NCI-H187 (cell line): Measurements from ENCODE around the gene ERMARD.

ENCODE experiments used
- DNase-seq, 2 experiments: peaks; one replicate each; lab custom pipeline; 2025; lab: John Stamatoyannopoulos, UW

The ERMARD gene

DNA sequence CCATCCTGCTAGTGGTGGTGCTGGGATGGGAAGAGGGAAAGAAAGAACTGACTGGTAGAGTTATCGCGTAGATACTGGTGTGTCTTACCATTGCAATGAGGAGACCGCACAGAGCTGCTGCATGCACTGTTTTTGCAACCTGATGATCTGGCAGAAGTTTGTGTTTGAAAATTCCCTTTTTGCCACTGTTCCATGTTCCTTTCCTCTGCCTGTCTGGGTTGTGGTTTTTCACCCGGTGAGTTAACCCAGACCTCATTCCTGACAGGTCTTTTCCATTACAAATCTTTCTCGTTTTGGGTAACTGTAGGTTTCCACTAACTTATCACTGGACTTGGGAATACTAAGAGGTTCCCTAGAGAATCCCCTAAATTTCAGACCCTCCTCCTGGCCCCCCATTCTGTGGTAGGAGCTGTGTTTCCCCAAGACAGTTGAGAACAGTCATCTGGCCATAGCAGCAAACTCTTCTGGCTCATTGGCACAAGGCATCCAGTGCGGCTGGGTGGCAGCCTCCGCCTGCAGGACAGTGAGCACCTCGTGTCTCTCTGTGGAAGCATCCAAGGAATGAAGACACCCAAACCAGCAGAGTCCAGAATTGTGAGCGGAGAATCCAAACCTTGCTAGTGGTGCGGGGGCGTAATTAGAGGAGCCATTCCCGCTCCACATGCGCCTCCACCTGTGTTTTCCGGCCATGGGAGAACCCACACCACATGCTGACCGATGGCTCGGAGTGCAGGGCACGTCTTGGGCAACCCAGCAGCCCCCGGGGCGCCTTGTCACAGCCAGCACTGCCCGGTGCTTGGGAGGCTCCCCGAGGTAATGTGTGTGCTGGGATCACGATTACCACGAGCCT lies 32.8 kb downstream of the ERMARD start:
- no peak for DNase-seq

- DNase-seq: no peak
These were observed 33.5 kb downstream of the ERMARD start for GRCh38 chr6:169784821-169785340.

DNA sequence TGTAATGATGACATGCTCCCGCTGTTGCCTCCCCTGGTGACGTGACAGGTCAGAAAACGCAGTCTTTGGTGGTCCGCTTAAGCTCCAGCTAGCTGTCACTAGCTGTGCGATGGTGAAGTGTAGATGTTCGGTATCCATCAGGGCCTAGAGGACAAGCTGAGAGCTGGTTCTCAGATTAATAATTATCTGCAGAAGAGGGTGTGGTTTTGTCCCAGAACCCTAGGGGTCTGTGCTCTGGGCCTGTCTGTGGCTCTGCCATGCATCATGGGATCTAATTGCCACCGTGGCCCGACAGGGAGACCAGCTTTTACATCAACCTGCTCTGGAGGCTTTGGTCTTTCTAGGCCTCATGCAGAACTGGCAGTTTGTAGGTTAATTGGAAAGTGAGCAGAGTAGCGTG lies 34.1 kb downstream of the ERMARD start:
- no peak for DNase-seq

DNA sequence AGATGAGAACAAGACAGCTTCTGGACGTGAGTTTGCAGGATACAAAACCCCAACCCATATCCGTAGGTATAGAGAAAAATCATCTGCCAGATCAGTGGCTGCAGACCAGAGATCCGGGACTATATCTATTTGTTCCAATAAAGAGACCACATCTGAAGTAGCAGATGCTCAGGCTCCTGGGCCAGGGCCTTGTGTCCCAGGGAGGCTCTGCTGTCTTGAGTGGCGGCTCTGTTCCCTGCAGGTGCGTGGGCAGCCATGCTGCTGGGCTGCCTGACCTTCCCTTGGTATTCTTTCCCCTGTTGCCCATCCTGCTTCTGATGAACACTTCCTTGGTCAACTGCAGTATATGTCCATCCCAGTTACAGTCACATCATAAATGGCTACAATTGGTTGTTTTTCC lies 34.9 kb downstream of the ERMARD start:
- DNase-seq: no peak

DNA sequence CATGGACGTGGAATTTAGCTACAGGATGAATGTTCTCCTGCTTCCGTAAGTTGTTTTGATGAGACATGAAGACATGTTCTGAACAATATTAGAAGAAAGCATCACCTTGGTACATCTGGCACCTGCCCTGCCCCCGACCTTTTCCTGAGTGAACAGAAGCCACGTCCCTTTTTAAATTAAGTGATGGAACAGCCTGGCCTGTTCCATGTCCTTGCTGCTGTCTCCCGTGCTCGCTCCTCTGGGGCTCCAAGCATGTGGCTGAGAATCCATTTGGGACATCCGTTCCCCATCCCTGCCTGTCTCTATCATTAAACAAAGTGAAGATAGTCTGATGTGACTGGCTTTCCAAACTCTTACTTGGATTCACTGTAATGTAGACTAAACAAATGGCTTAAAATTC lies 36.4 kb downstream of the ERMARD start:
- no peak for DNase-seq

GRCh38 chr6:169788809-169789145 lies 37.4 kb downstream of the ERMARD start:
- DNase-seq: no peak

DNA sequence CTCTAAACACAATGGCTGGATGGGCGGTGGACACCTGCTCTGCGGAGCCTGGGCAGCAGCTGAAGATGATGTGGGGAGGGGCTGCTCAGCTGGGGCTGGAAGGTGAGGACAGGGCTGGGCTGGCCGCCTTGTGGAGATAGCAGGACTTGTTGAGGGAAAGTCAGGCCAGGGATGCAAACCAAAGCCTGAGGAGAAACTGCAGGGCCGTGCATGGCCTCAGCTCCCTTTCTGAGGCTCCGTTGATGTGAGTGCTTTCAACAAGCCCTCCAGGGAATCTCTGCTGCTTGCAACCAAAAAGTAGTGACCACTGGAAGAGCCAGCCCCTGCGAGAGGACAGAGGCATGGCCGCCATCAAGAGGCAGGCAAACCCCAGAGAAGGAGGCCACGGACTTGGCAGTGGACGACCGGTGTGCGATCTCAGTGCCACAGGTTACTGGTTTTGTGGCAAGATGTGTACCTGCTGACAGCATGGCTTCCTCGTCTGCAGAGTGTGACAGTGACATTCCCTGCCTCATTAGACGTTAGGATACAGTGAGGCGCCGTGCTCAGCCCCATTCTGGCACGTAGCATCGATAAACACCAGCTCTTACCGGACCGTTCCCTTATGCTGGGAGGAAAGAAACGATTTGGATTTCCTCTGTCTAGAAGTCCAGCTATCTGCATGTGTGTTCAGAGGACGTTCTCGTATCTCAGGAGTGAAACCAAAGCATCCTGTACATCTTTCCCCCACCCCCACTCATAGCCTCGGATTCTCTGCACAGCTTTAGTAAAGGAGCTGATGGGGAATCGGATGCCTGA lies 37.9 kb downstream of the ERMARD start:
- DNase-seq: no peak

- peak; percentile 72 to 77 for DNase-seq
These were observed 38.8 kb downstream of the ERMARD start for GRCh38 chr6:169789944-169790927.

- DNase-seq: no peak
These were observed 40.3 kb downstream of the ERMARD start for GRCh38 chr6:169791721-169792131.

- DNase-seq: no peak
These were observed 41.0 kb downstream of the ERMARD start for GRCh38 chr6:169792306-169793015.

GRCh38 chr6:169793408-169793807 lies 42.0 kb downstream of the ERMARD start:
- no peak for DNase-seq

- DNase-seq: no peak
These were observed 43.1 kb downstream of the ERMARD start for GRCh38 chr6:169794317-169795055.

- DNase-seq: no peak
These were observed 43.8 kb downstream of the ERMARD start for GRCh38 chr6:169795196-169795595.

DNA sequence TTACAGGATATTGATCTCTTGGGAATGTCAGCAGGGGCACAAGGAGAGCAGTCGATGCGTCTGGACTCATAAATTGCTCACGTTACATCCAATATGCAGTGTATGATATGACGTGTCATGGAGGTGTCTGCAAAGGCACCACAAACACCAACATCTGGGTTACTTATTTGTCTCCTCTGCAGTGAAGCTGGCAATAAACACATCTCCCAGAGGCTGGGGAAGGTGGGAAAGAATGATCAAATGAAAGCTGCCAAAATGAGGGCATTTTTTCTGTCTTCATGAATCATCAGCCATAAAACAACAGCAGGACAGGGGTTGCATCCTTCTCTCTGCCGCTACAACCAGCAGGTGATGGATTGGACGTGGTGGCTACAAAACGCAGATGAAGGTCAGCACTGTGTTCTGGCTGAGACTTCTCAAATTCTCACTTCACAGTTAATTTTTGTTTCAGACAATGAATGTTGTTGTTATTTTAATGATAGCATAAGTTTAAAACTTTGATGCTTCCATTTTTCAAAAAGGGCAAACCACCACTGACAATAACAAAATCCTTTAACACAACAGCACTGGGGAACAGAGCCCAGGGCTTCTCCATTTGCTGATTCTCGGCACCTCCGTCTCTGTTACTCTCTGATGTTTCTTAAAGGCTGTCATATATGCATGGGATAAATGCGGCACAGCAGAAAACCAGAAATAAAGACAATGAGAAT lies 47.5 kb downstream of the ERMARD start:
- DNase-seq: no peak

GRCh38 chr6:169799474-169799926 lies 48.1 kb downstream of the ERMARD start:
- DNase-seq: no peak

DNA sequence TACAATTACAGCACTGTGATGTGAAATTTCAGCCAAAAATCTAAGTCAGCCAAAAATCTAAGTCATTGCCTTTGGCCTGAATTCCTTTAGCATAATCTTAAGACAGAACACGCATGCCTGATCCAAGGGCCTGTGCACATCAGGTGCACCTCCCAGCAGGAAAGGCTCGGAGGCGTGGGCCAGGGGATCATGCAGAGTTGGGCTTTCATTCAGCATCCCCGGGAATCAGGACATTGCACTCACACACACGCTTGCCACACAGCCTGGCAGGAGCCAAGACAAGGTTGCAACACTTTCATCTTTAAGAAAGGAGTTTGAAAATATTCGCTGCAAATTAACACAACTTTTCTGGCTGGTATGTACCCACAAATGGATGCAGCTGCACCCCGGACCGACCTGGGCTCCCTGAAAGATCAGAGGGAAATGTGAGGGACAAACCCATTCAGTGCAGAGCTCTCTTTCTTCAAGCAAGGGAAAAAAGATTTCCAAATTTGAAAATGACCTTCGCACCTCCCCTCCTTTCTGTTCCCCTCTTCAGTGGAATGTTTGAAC lies 48.8 kb downstream of the ERMARD start:
- DNase-seq: no peak

GRCh38 chr6:169800668-169801395 lies 49.4 kb downstream of the ERMARD start:
- no peak for DNase-seq

- DNase-seq: no peak
These were observed 50.2 kb downstream of the ERMARD start for GRCh38 chr6:169801396-169802160.
